HG03457 (cell line): Measurements from ENCODE around the gene ALOXE3.
A peak's percentile ranks its signal among the peaks of the same experiment; 100 is the strongest.

Experiments
- ATAC-seq: cut with Tn5 transposase; IDR thresholded peaks from one replicate; pipeline ENCODE4 v1.9.1; 2021; ENCODE audit warnings: moderate number of reproducible peaks; ENCODE audit not compliant: unreplicated experiment

The ALOXE3 gene

GRCh38 chr17:8142887-8143580, 24.7 kb upstream of the ALOXE3 start:
- ATAC-seq, result no peak

- ATAC-seq, result no peak
These were observed 24.0 kb upstream of the ALOXE3 start for GRCh38 chr17:8142158-8142886.

- ATAC-seq, result no peak
These were observed 23.4 kb upstream of the ALOXE3 start for GRCh38 chr17:8141741-8142140.

- ATAC-seq, result no peak
These were observed 22.7 kb upstream of the ALOXE3 start for GRCh38 chr17:8141045-8141444.

GRCh38 chr17:8140065-8141029, 22.0 kb upstream of the ALOXE3 start:
- ATAC-seq, result no peak

- peak; percentile 56 for ATAC-seq
These were observed 20.5 kb upstream of the ALOXE3 start for GRCh38 chr17:8138672-8139371.

- no peak for ATAC-seq
These were observed 20.0 kb upstream of the ALOXE3 start for GRCh38 chr17:8138374-8138671.

GRCh38 chr17:8137645-8138373, 19.5 kb upstream of the ALOXE3 start:
- ATAC-seq, result no peak

- ATAC-seq, result no peak
These were observed 15.6 kb upstream of the ALOXE3 start for GRCh38 chr17:8133941-8134340.

- no peak for ATAC-seq
These were observed 15.1 kb upstream of the ALOXE3 start for GRCh38 chr17:8133399-8133798.

GRCh38 chr17:8131844-8132441, 13.6 kb upstream of the ALOXE3 start:
- no peak for ATAC-seq

GRCh38 chr17:8128125-8128784, 9.9 kb upstream of the ALOXE3 start:
- no peak for ATAC-seq

- ATAC-seq, result no peak
These were observed 8.3 kb upstream of the ALOXE3 start for GRCh38 chr17:8126491-8127066.

GRCh38 chr17:8125947-8126490, 7.7 kb upstream of the ALOXE3 start:
- no peak for ATAC-seq

- ATAC-seq, result no peak
These were observed 7.0 kb upstream of the ALOXE3 start for GRCh38 chr17:8125154-8125946.

GRCh38 chr17:8124350-8125153, 6.2 kb upstream of the ALOXE3 start:
- ATAC-seq, result no peak

- ATAC-seq, result no peak
These were observed 5.5 kb upstream of the ALOXE3 start, which contains the start of gene HES7 for GRCh38 chr17:8123695-8124349. HES7 (minus strand) TSS chr17:8124106; CDS start chr17:8124084, 22 bp downstream.
